H1 (cell line): ENCODE measurements around the gene CPLX1. TPM values are rescaled to one million over a fixed set of nuclear protein-coding genes. Genes with fewer than 3 reads are reported as not detected.

Source experiments
- CTCF ChIA-PET: fragments of 300-600 bp; sonication (Branson Sonifier 250); formaldehyde crosslinking; loops from one replicate; lab custom pipeline; 2021; ENCODE audit not compliant: partially characterized antibody; lab: Charles Lee
- POLR2A ChIA-PET: fragments of 300-600 bp; sonication (Branson Sonifier 250); formaldehyde crosslinking; loops from one replicate; lab custom pipeline; 2021; ENCODE audit warnings: inconsistent platforms; ENCODE audit not compliant: partially characterized antibody; lab: Charles Lee
- DNase-seq, 2 experiments: peaks; one replicate each; pipeline versions ENCODE4 v3.0.0 to v3.0.0-alpha.2; 2010 to 2022; ENCODE audit warnings: low spot score in 2 of 2, low read depth in 1 of 2, mixed read lengths in 1 of 2
- FAIRE-seq: peaks from 2 replicates; lab custom pipeline; 2011; peaks lifted over from hg19 to GRCh38; lab: Jason Lieb, UNC
- H2AFZ ChIP-seq: 2 replicates; pipeline ENCODE4 v1.8.1; 2012; ENCODE audit warnings: low read length, inconsistent platforms
- H2AK5ac ChIP-seq: 2 replicates; pipeline ENCODE4 v1.6.1; 2013; ENCODE audit warnings: low read depth, low read length
- H2BK120ac ChIP-seq: replicated peaks from 2 replicates; pipeline ENCODE3; 2013; ENCODE audit warnings: low read depth, low read length, inconsistent platforms
- H2BK12ac ChIP-seq: 2 replicates; pipeline ENCODE4 v1.6.1; 2013; ENCODE audit warnings: low read depth, low read length
- H2BK15ac ChIP-seq: 2 replicates; pipeline ENCODE4 v1.6.1; 2013; ENCODE audit warnings: low read length
- H2BK20ac ChIP-seq: 2 replicates; pipeline ENCODE4 v1.6.1; 2013; ENCODE audit warnings: low read length
- H2BK5ac ChIP-seq: 2 replicates; pipeline ENCODE4 v1.6.1; 2013; ENCODE audit warnings: low read depth, low read length
- H3K14ac ChIP-seq: 2 replicates; pipeline ENCODE4 v1.6.1; 2013; ENCODE audit warnings: inconsistent platforms; ENCODE audit not compliant: insufficient read length
- H3K18ac ChIP-seq: 2 replicates; pipeline ENCODE4 v1.6.1; 2013; ENCODE audit warnings: low read length; ENCODE audit errors: extremely low read depth
- H3K23ac ChIP-seq: 2 replicates; pipeline ENCODE4 v1.6.1; 2013; ENCODE audit warnings: inconsistent platforms; ENCODE audit not compliant: insufficient read length
- H3K23me2 ChIP-seq: 2 replicates; pipeline ENCODE4 v1.6.1; 2013; ENCODE audit warnings: low read depth, low read length
- H3K27ac ChIP-seq: 2 replicates; pipeline ENCODE4 v1.6.1; 2011; ENCODE audit warnings: low read depth, low read length, inconsistent platforms
- H3K27me3 ChIP-seq, 4 experiments: replicated peaks in 1 of 4; 1 replicate in 1 of 4; 2 replicates in 3 of 4; pipeline versions ENCODE4 v1.6.1 to v1.8.1; 2011 to 2013; ENCODE audit warnings: low read length in 3 of 4, mild to moderate bottlenecking in 3 of 4, inconsistent platforms in 2 of 4, mixed read lengths in 2 of 4, moderate library complexity in 1 of 4; ENCODE audit not compliant: control insufficient read depth in 3 of 4, insufficient read depth in 3 of 4; ENCODE audit errors: extremely low read depth in 1 of 4
- H3K36me3 ChIP-seq, 4 experiments: 2 replicates each; pipeline versions ENCODE4 v1.6.1 to v1.8.1; 2011 to 2013; ENCODE audit warnings: mild to moderate bottlenecking in 4 of 4, low read length in 3 of 4, moderate library complexity in 2 of 4, control low read depth in 1 of 4, inconsistent platforms in 1 of 4; ENCODE audit not compliant: insufficient read depth in 4 of 4, control insufficient read depth in 2 of 4
- H3K4ac ChIP-seq: replicated peaks from 2 replicates; pipeline ENCODE3; 2013; ENCODE audit warnings: low read length, low read depth, mixed read lengths, inconsistent platforms; ENCODE audit not compliant: insufficient read length
- H3K4me1 ChIP-seq, 4 experiments: replicated peaks in 1 of 4; 1 replicate in 1 of 4; 2 replicates in 3 of 4; pipeline versions ENCODE4 v1.6.1 to v1.8.1; 2011 to 2013; ENCODE audit warnings: low read length in 3 of 4, inconsistent platforms in 2 of 4, mixed read lengths in 1 of 4; ENCODE audit not compliant: insufficient read depth in 4 of 4, control insufficient read depth in 3 of 4
- H3K4me2 ChIP-seq, 2 experiments: 2 replicates each; pipeline versions ENCODE4 v1.6.1 to v1.8.1; 2011 to 2013; ENCODE audit warnings: low read depth in 2 of 2, low read length in 2 of 2, control low read depth in 1 of 2, inconsistent platforms in 1 of 2, mild to moderate bottlenecking in 1 of 2; ENCODE audit not compliant: insufficient read depth in 1 of 2
- H3K4me3 ChIP-seq, 4 experiments: fragments of 200-600, 300-600 bp in 1 of 4; sonication (generic), shearing (Covaris generic), sonication (Bioruptor Twin) in 1 of 4; 2 replicates each; pipeline versions ENCODE4 v1.5.1 to v1.8.1; 2011 to 2016; ENCODE audit warnings: low read length in 4 of 4, low read depth in 3 of 4, control low read depth in 2 of 4, inconsistent platforms in 2 of 4, mild to moderate bottlenecking in 2 of 4, mixed read lengths in 1 of 4, moderate library complexity in 1 of 4; ENCODE audit not compliant: insufficient read depth in 2 of 4; ENCODE audit errors: extremely low read depth in 1 of 4
- H3K56ac ChIP-seq: replicated peaks from 2 replicates; pipeline ENCODE3; 2013; ENCODE audit warnings: low read depth, mild to moderate bottlenecking, mixed read lengths, low read length, inconsistent platforms; ENCODE audit not compliant: insufficient read length
- H3K79me1 ChIP-seq: 2 replicates; pipeline ENCODE4 v1.6.1; 2013; ENCODE audit warnings: low read depth, low read length, control low read depth
- H3K79me2 ChIP-seq, 2 experiments: 2 replicates each; pipeline versions ENCODE4 v1.6.1 to v1.8.1; 2012 to 2013; ENCODE audit warnings: low read length in 2 of 2, mild to moderate bottlenecking in 2 of 2, inconsistent platforms in 1 of 2; ENCODE audit not compliant: insufficient read depth in 2 of 2, control insufficient read depth in 1 of 2
- H3K9ac ChIP-seq, 4 experiments: replicated peaks in 1 of 4; 1 replicate in 1 of 4; 2 replicates in 3 of 4; pipeline versions ENCODE4 v1.6.1 to v1.8.1; 2011 to 2013; ENCODE audit warnings: low read depth in 3 of 4, low read length in 3 of 4, control low read depth in 2 of 4, mild to moderate bottlenecking in 2 of 4, moderate library complexity in 2 of 4, inconsistent platforms in 1 of 4; ENCODE audit errors: extremely low read depth in 1 of 4
- H3K9me3 ChIP-seq, 2 experiments: 2 replicates each; pipeline versions ENCODE4 v1.6.1 to v1.8.1; 2012 to 2013; ENCODE audit warnings: mild to moderate bottlenecking in 2 of 2, moderate library complexity in 2 of 2, control low read depth in 1 of 2, inconsistent platforms in 1 of 2, low read depth in 1 of 2, low read length in 1 of 2, mixed read lengths in 1 of 2; ENCODE audit not compliant: insufficient read depth in 2 of 2
- H4K20me1 ChIP-seq, 2 experiments: replicated peaks in 1 of 2; 2 replicates each; pipeline versions ENCODE3 to v1.8.1; 2011 to 2013; ENCODE audit warnings: inconsistent platforms in 2 of 2, low read length in 2 of 2, mild to moderate bottlenecking in 1 of 2; ENCODE audit not compliant: insufficient read depth in 2 of 2, control insufficient read depth in 1 of 2
- H4K5ac ChIP-seq: 2 replicates; pipeline ENCODE4 v1.6.1; 2013; ENCODE audit warnings: low read length, low read depth, mixed read lengths, inconsistent platforms; ENCODE audit not compliant: insufficient read length
- H4K8ac ChIP-seq: 2 replicates; pipeline ENCODE4 v1.8.0; 2013; ENCODE audit warnings: mild to moderate bottlenecking, moderate library complexity, low read length, inconsistent platforms; ENCODE audit not compliant: insufficient read depth; ENCODE audit errors: extremely low read depth
- H4K91ac ChIP-seq: replicated peaks from 2 replicates; pipeline ENCODE3; 2013; ENCODE audit warnings: low read length, mixed read lengths, inconsistent platforms; ENCODE audit not compliant: insufficient read length
- BACH1 ChIP-seq: IDR thresholded peaks from 2 replicates; pipeline ENCODE4 v1.6.1; 2012; ENCODE audit warnings: low read length, improper control_type of control experiment
- CBX8 ChIP-seq: fragments of 300-800, 300-1000 bp; sonication (generic); IDR thresholded peaks from 2 replicates; pipeline ENCODE4 v1.7.1; 2016; ENCODE audit warnings: low read depth, low read length, borderline replicate concordance
- EP300 ChIP-seq, 2 experiments: IDR thresholded peaks; 1 replicate in 1 of 2; 2 replicates in 1 of 2; pipeline ENCODE4 v1.6.1; 2011 to 2012; ENCODE audit warnings: low read depth in 2 of 2, low read length in 2 of 2, mild to moderate bottlenecking in 2 of 2, borderline replicate concordance in 1 of 2, inconsistent platforms in 1 of 2, moderate library complexity in 1 of 2
- KDM4A ChIP-seq: IDR thresholded peaks from one replicate; pipeline ENCODE4 v1.7.1; 2012; ENCODE audit warnings: low read depth, mild to moderate bottlenecking, moderate library complexity, low read length, inconsistent platforms; ENCODE audit not compliant: severe bottlenecking
- RBBP5 ChIP-seq: IDR thresholded peaks from 2 replicates; pipeline ENCODE4 v1.7.1; 2012; ENCODE audit warnings: low read depth, mild to moderate bottlenecking, inconsistent platforms, low read length, moderate library complexity, borderline replicate concordance
- WGBS, 2 experiments: shearing (Covaris generic) in 1 of 2; methylation state at CpG; one replicate each; pipeline versions ENCODE4 v1.1.6 to v1.1.7; 2013 to 2015; ENCODE audit warnings: low lambda C conversion rate in 2 of 2, mixed read lengths in 2 of 2, inconsistent platforms in 1 of 2, low coverage in 1 of 2, missing lambda C conversion rate in 1 of 2; ENCODE audit not compliant: insufficient replicate concordance in 2 of 2, insufficient coverage in 1 of 2, insufficient read length in 1 of 2; ENCODE audit errors: extremely low coverage in 1 of 2, missing lambda C conversion rate in 1 of 2; 5-methylcytosine and 5-hydroxymethylcytosine counted together
- polyA plus RNA-seq, 7 experiments: library from polyadenylated mRNA; depleted of rRNA in 3 of 7; stranded (reverse) in 5 of 7; unstranded in 2 of 7; fragments of >200 nt in 5 of 7; fragments of 200-250 nt in 2 of 7; gene quantifications; 1 replicate in 5 of 7; 2 replicates in 1 of 7; 4 replicates in 1 of 7; pipeline versions ENCODE4 v1.2.1 to v1.2.3, GENCODE V29; 2011 to 2013; ENCODE audit warnings: missing spikeins in 2 of 7, mixed read lengths in 2 of 7
- total RNA-seq: library from RNA; stranded (reverse); fragmentation: NEBNext Ultra II Directional; extraction: Animal tissue kit (Norgen Biotek cat#: 25700); gene quantifications from 2 replicates; pipeline ENCODE4 v1.2.1, GENCODE V29; 2021
- TF ChIP-seq, protein P1 (sequence below), 3 experiments: IDR thresholded peaks; 1 replicate in 2 of 3; 2 replicates in 1 of 3; pipeline versions ENCODE4 v1.5.1 to v1.6.1; 2011; ENCODE audit warnings: low read length in 3 of 3, mild to moderate bottlenecking in 3 of 3, inconsistent platforms in 2 of 3, low read depth in 1 of 3, moderate library complexity in 1 of 3; ENCODE audit not compliant: insufficient read depth in 1 of 3; ENCODE audit errors: control extremely low read depth in 1 of 3

The CPLX1 gene
- total and polyA plus RNA-seq, 2 of the 8 experiments (the other 6 are each of a cell fraction or from before 2014, with no cell fraction given), result 0.32 to 0.56 TPM

DNA sequence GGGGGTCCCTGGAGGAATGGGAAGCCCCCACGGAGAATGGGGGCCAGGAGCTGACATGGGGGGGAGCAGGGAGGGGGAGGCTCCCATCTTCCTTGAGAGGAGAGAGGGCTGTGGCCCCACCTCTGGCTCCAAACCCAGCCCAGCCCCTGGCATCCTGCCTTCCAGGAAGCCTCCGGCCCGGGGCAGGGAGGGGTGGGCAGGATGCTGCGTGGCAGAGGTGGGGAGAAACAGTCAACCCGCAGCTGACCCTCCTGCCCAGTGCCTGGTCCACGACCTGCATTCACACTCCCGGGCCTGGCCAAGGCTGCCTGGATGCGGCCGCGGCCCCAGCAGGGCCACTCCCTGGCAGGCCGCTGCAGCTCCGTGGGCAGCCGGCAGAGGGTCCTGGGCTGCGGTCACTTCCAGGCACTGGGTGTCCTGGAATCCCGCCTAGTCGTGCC is 39.0 kb downstream of the CPLX1 start:
- no peak overlapping the region for H3K23ac ChIP-seq
- H2BK120ac ChIP-seq, result no peak overlapping the region
- no peak overlapping the region for H2BK5ac ChIP-seq
- H3K18ac ChIP-seq, result no peak overlapping the region
- no peak overlapping the region for H4K5ac ChIP-seq
- TF ChIP-seq EP300 (IDR thresholded peaks at IDR 0.05; ENCODE audit: borderline replicate concordance in 1 of 2, low read depth in 2 of 2, low read length in 2 of 2) (no peak), KDM4A (peak; percentile 7), RBBP5 (no peak), CBX8 (no peak), BACH1 (no peak)
- TF ChIP-seq, protein P1, sequence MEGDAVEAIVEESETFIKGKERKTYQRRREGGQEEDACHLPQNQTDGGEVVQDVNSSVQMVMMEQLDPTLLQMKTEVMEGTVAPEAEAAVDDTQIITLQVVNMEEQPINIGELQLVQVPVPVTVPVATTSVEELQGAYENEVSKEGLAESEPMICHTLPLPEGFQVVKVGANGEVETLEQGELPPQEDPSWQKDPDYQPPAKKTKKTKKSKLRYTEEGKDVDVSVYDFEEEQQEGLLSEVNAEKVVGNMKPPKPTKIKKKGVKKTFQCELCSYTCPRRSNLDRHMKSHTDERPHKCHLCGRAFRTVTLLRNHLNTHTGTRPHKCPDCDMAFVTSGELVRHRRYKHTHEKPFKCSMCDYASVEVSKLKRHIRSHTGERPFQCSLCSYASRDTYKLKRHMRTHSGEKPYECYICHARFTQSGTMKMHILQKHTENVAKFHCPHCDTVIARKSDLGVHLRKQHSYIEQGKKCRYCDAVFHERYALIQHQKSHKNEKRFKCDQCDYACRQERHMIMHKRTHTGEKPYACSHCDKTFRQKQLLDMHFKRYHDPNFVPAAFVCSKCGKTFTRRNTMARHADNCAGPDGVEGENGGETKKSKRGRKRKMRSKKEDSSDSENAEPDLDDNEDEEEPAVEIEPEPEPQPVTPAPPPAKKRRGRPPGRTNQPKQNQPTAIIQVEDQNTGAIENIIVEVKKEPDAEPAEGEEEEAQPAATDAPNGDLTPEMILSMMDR (IDR thresholded peaks at IDR 0.05; ENCODE audit: control extremely low read depth in 1 of 3, insufficient read depth in 1 of 3, low read depth in 1 of 3, low read length in 3 of 3), result peak in 2 of 3 experiments; percentile 5 to 14; a peak in 1 of 4 replicates
- TF ChIP-seq, all 59 proteins: peak for 2
- DNase-seq (no peak), FAIRE-seq (no peak)
- no peak overlapping the region for H3K14ac ChIP-seq
- H3K4me2 ChIP-seq, result 0 out of 4 replicates have a peak overlapping the region, but pooled peaks of 1 of the 2 experiments have one; percentile 58
- H4K20me1 ChIP-seq, result peaks cover 0 to 3% of the 10 kb centered on the region in 2 experiments
- WGBS, 2 experiments, result 71% methylated on average over 15 of the region's 16 CpGs; no CpG with 5 or more reads in 1 of the 2 experiments
- no peak overlapping the region for H3K4me3 ChIP-seq
- peaks cover 5% of the 10 kb centered on the region for H3K23me2 ChIP-seq
- no peaks in the 10 kb centered on the region for H3K9me3 ChIP-seq
- H3K27me3 ChIP-seq, result peaks cover 31 to 71% (median 57%) of the 10 kb centered on the region in 4 experiments
- H3K27ac ChIP-seq, result no peak overlapping the region
- H2BK12ac ChIP-seq, result peak overlapping the region; percentile 77; the same call in 1 of the 2 replicates
- CTCF ChIA-PET, result interaction anchor here (0.9 to 2.0 kb wide), 5 partner anchors 8 to 218 kb away, joined by 3 to 6 read pairs (median 4); no protein-coding TSS in a partner anchor
- no peak overlapping the region for H4K8ac ChIP-seq
- no peak overlapping the region for H2AK5ac ChIP-seq
- no peaks in the 10 kb centered on the region for H3K79me1 ChIP-seq
- H2AFZ ChIP-seq, result no peak overlapping the region
- no peak overlapping the region for H3K9ac ChIP-seq
- no peak overlapping the region for H2BK15ac ChIP-seq
- H3K4ac ChIP-seq, result no peak overlapping the region
- peaks cover 0 to 19% (median 16%) of the 10 kb centered on the region in 4 experiments; a peak in 6 of 7 replicates for H3K4me1 ChIP-seq
- H3K79me2 ChIP-seq, result no peaks in the 10 kb centered on the region
- H4K91ac ChIP-seq, result no peak overlapping the region
- H2BK20ac ChIP-seq, result no peak overlapping the region
- POLR2A ChIA-PET, result no interaction called here
- H3K36me3 ChIP-seq, result no peaks in the 10 kb centered on the region
- H3K56ac ChIP-seq, result no peak overlapping the region
